AG08395 (cell line): Measurements from ENCODE around the gene LRRC27.

Experiments used
- DNase-seq: peaks from one replicate; pipeline ENCODE4 v3.0.0; 2012; ENCODE audit warnings: mixed read lengths, low spot score

LRRC27 gene

GRCh38 chr10:132357286-132358058 lies 25.5 kb downstream of the LRRC27 start:
- peak; percentile 40 for DNase-seq

- DNase-seq = no peak
Observed at GRCh38 chr10:132359305-132360040, 27.5 kb downstream of the LRRC27 start.

GRCh38 chr10:132360766-132361447 lies 28.9 kb downstream of the LRRC27 start:
- DNase-seq = peak; percentile 19

- DNase-seq = no peak
Observed at GRCh38 chr10:132361581-132362101, 29.6 kb downstream of the LRRC27 start.

GRCh38 chr10:132362151-132362611 lies 30.2 kb downstream of the LRRC27 start:
- DNase-seq = no peak

- no peak for DNase-seq
Observed at GRCh38 chr10:132363376-132363775, 31.4 kb downstream of the LRRC27 start.

- no peak for DNase-seq
Observed at GRCh38 chr10:132363921-132364593, 32.1 kb downstream of the LRRC27 start.

GRCh38 chr10:132364594-132364970 lies 32.6 kb downstream of the LRRC27 start:
- no peak for DNase-seq

- no peak for DNase-seq
Observed at GRCh38 chr10:132365102-132365501, 33.1 kb downstream of the LRRC27 start.

- DNase-seq = no peak
Observed at GRCh38 chr10:132366006-132366405, 34.0 kb downstream of the LRRC27 start.

- DNase-seq = no peak
Observed at GRCh38 chr10:132366499-132366898, 34.5 kb downstream of the LRRC27 start.

GRCh38 chr10:132368391-132368790 lies 36.4 kb downstream of the LRRC27 start:
- no peak for DNase-seq

GRCh38 chr10:132368881-132369635 lies 37.1 kb downstream of the LRRC27 start:
- DNase-seq = peak; percentile 80

- DNase-seq = no peak
Observed at GRCh38 chr10:132369636-132370185, 37.7 kb downstream of the LRRC27 start.

GRCh38 chr10:132370426-132371340 lies 38.7 kb downstream of the LRRC27 start:
- no peak for DNase-seq

- DNase-seq = no peak
Observed at GRCh38 chr10:132371641-132372081, 39.7 kb downstream of the LRRC27 start.

GRCh38 chr10:132372516-132373095 lies 40.6 kb downstream of the LRRC27 start:
- DNase-seq = no peak

- DNase-seq = no peak
Observed at GRCh38 chr10:132373241-132373955, 41.4 kb downstream of the LRRC27 start.

- no peak for DNase-seq
Observed at GRCh38 chr10:132374176-132374575, 42.2 kb downstream of the LRRC27 start.
